Activated T-cell treated with anti-CD3 and anti-CD28 coated beads, Interleukin-2, amount 50 U/mL, for 4 hours (primary cell): ENCODE data around the gene BBOX1. TPM values are rescaled to one million over a fixed set of nuclear protein-coding genes. Genes with fewer than 3 reads are reported as not detected.
"Not testable (repeated sequence)": the region's sequence is repeated elsewhere in the genome, so short reads cannot be mapped to it uniquely, and the experiment has no call there.

Experiments
- ATAC-seq, 2 donors: fragments of 200-7000 bp; cut with Tn5 transposase; one replicate each; pipeline ENCODE4 v1.10.0; 2021
- DNase-seq: peaks from one replicate; pipeline ENCODE4 v3.0.0-alpha.2; 2020
- H3K27me3 Mint-ChIP-seq: one replicate; pipeline ENCODE4 v1.8.0; 2021; ENCODE audit warnings: low read depth, mixed read lengths
- H3K36me3 Mint-ChIP-seq: one replicate; pipeline ENCODE4 v1.8.0; 2022; ENCODE audit warnings: mixed read lengths; ENCODE audit not compliant: insufficient read depth
- H3K4me1 Mint-ChIP-seq: one replicate; pipeline ENCODE4 v1.8.0; 2021; ENCODE audit warnings: low read depth, mixed read lengths
- H3K4me3 Mint-ChIP-seq: one replicate; pipeline ENCODE4 v1.8.0; 2021; ENCODE audit warnings: mild to moderate bottlenecking, moderate library complexity, mixed read lengths
- H3K9me3 Mint-ChIP-seq: one replicate; pipeline ENCODE4 v1.8.0; 2021; ENCODE audit warnings: mixed read lengths
- total RNA-seq, 3 donors: library from RNA; stranded (reverse); gene quantifications; one replicate each; pipeline ENCODE4 v1.2.1, GENCODE V29; 2021

The BBOX1 gene, protein sequence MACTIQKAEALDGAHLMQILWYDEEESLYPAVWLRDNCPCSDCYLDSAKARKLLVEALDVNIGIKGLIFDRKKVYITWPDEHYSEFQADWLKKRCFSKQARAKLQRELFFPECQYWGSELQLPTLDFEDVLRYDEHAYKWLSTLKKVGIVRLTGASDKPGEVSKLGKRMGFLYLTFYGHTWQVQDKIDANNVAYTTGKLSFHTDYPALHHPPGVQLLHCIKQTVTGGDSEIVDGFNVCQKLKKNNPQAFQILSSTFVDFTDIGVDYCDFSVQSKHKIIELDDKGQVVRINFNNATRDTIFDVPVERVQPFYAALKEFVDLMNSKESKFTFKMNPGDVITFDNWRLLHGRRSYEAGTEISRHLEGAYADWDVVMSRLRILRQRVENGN
- not detected for total RNA-seq

DNA sequence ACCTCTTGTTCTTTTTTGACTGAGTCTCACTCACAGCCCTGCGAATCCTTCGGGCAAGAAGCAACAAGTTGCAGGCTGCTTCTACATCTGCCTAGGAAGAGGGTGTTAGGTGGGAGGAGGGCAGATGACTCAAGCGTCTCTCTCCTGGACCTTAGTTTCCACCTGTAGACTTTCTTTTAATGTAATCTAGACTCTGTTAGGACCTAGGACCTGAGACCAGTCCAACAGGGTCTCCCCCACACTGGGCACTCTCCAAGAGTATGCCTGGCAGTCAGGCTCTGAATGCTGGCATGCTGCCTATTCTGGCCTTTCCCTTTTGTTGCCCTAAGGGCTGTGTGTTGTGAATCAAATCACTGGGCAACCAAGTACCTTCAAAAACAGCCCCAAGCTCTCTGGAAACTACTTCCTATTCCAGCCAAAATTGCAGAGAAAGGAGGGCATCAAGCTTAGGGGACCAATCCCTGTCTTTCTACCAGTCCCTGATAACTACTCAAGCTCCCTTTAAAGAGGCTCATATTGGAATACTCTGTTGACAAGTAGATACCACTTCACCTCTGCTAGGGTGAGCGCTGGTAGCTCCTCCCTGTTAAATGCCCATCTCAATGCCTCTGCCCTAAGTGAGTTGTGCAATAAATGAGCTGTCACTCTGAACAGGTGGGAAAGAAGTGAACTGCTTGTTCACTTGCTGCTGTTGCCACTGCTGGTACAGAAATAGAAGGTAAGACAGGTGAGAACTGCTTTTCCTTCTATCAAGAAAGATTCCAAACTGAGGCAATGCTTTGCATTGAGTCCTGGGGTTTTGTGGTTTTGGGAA, at the start of gene BBOX1:
Gene BBOX1 (plus strand): TSS at position 514 of the 814 bp plus-strand sequence. CDS start 14,616 bp downstream, outside the sequence.
- no peaks in the 10 kb centered on the region for H3K4me1 Mint-ChIP-seq
- no peaks in the 10 kb centered on the region for H3K27me3 Mint-ChIP-seq
- no peak within 1 kb of the TSS for H3K4me3 Mint-ChIP-seq
- H3K36me3 Mint-ChIP-seq: no peaks in the 10 kb centered on the region
- ATAC-seq (no peak), DNase-seq (no peak)
- peaks cover 18% of the 10 kb centered on the region for H3K9me3 Mint-ChIP-seq

DNA sequence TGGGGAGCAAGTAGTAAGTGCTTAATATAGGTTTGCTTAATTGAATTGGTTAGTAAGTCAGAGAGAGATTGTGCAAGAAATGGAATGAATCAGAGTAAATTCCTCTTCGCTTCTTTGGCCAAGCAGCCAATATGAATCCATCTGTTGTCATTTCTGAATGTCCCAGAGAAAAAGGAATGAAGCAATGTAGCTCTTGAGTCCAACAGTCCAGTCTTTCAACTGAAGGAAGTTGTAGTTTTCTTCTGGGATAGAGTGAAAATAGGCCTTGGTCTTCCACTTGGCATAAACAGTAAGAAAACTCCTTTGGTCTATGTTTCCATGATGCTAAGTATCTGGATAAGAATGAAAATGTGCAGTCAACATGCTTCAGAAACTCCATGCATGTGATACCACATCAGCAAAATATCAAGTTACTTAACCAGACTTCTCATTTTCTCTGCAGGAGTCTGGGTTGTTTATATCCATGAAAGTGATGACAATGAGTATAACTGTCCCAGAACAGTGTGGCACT, 48.5 kb upstream of the BBOX1 start:
- H3K9me3 Mint-ChIP-seq: peaks cover 2% of the 10 kb centered on the region
- DNase-seq (no peak), ATAC-seq (no peak)
- no peak overlapping the region for H3K4me3 Mint-ChIP-seq
- peaks cover 3% of the 10 kb centered on the region for H3K27me3 Mint-ChIP-seq
- H3K4me1 Mint-ChIP-seq: no peaks in the 10 kb centered on the region
- H3K36me3 Mint-ChIP-seq: no peaks in the 10 kb centered on the region

DNA sequence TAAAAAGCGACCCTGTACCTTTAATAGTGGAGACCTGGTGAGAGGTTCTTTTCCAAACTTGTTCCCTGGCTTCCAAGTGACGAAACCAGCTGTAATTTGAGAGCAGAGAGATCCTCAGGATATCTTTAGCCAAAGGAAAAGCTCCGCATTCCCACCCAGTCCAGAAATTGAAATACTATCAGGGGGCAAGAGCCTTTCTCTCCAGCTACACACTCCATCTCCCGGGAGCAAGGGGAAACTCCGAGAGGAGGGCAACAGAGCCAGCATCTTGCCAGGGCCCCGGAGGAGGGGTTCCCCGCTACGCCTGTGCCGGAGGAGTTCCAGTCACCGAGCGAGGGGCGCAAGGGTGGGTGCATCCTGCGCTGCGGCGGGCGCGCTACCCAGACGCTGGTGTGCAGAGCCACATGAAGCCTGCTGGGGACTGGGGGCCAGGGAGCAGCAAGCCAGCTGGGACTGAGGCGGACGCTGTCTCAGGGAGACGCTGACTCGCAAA, 46.6 kb upstream of the BBOX1 start, which contains the start of gene FIBIN:
Gene FIBIN (plus strand): TSS at position 148 of the 493 bp plus-strand sequence. CDS start 415 bp downstream, outside the sequence.
- ATAC-seq (no peak), DNase-seq (no peak)
- Mint-ChIP-seq H3K27me3 (peaks cover 3% of the 10 kb centered on the region), H3K4me3 (no peak within 1 kb of the TSS), H3K4me1 (no peaks in the 10 kb centered on the region), H3K9me3 (peaks cover 2% of the 10 kb centered on the region), H3K36me3 (no peaks in the 10 kb centered on the region)

DNA sequence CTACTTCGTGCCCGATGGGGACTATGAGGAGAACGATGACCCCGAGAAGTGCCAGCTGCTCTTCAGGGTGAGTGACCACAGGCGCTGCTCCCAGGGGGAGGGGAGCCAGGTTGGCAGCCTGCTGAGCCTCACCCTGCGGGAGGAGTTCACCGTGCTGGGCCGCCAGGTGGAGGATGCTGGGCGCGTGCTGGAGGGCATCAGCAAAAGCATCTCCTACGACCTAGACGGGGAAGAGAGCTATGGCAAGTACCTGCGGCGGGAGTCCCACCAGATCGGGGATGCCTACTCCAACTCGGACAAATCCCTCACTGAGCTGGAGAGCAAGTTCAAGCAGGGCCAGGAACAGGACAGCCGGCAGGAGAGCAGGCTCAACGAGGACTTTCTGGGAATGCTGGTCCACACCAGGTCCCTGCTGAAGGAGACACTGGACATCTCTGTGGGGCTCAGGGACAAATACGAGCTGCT, 46.0 kb upstream of the BBOX1 start:
- H3K27me3 Mint-ChIP-seq: peaks cover 3% of the 10 kb centered on the region
- ATAC-seq (no peak), DNase-seq (no peak)
- no peaks in the 10 kb centered on the region for H3K4me1 Mint-ChIP-seq
- H3K36me3 Mint-ChIP-seq: no peaks in the 10 kb centered on the region
- no peak overlapping the region for H3K4me3 Mint-ChIP-seq
- peaks cover 2% of the 10 kb centered on the region for H3K9me3 Mint-ChIP-seq

DNA sequence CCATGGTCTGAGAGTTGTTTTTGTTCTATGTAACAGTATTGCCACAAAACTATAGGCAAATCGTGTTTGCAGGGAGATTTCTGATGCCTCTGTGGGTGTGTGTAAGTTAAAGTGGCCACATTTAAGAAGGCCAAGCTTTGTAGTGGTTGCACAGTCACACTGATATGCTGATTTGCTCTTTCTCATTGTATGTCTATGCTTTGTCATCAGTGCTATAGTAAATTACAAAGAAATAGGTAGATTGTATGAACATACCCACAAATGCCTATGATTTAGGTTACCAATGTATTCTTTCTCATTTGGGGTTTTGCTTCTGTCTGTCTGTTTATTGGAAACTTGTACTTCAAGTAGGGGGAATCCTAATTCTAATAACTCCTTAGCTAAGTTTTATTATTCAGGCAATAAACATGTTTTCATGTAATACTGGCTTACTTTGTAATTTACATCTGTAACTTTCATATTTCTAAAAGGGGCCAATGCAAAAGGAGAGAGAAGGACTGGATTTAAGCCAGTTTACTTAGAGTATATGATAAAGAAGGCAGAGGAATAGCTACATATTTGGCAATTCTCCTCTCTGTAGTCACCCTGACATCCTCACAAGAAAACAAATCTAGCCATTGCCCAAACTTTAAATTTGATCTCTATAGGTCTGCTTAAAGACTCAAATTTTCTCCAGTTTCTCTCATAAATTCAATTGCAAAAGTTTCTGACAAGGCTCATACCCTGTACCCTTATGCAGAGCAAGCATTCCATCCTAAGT, 44.7 kb upstream of the BBOX1 start:
- Mint-ChIP-seq H3K36me3 (no peaks in the 10 kb centered on the region), H3K4me1 (no peaks in the 10 kb centered on the region), H3K9me3 (peaks cover 2% of the 10 kb centered on the region), H3K4me3 (no peak overlapping the region), H3K27me3 (peaks cover 3% of the 10 kb centered on the region)
- ATAC-seq (no peak), DNase-seq (no peak)

DNA sequence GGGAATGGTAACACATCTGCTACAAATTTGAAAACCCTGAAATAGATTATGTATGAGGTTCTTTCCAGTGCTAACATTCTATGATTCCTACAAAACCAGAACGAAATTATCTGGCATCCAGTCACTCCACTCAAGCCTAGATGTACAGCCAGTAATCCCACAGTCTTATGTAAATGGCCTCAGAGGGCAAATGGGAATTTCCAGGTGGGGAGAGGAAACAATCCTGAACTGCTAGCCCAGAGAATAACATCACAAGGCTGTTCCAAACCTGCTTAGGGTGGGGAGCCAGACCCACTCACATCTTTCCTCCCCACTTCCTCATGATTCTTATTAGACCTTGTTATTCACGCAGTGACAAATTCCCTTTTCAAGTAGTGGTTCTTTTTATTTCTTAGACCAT, 43.2 kb upstream of the BBOX1 start:
- H3K27me3 Mint-ChIP-seq: peaks cover 3% of the 10 kb centered on the region
- DNase-seq (no peak), ATAC-seq (no peak)
- no peaks in the 10 kb centered on the region for H3K36me3 Mint-ChIP-seq
- H3K4me3 Mint-ChIP-seq: no peak overlapping the region
- H3K9me3 Mint-ChIP-seq: no peaks in the 10 kb centered on the region
- no peaks in the 10 kb centered on the region for H3K4me1 Mint-ChIP-seq

DNA sequence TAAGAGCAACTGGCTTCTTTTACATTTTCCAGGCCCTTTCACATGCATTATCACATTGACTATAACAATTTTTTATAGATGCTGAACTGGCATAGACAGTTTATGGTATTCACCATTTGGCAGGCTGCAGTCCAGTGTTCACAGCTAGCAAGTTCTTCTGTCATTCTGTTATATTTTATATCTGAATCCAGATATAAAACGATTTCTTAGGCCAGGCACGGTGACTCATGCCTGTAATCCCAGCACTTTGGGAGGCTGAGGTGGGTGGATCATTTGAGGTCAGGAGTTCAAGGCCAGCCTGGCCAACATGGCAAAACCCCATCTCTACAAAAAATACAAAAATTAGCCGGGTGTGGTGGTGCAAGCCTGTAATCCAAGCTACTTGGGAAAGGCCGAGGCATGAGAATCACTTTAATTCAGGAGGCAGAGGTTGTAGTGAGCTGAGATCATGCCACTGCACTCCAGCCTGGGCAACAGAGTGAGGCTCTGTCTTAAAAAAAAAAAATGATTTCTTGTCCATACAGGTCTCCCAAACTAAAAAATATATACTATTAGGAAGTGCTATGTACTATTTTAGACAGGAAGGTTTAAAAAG, 39.4 kb upstream of the BBOX1 start:
- H3K4me1 Mint-ChIP-seq, H3K36me3 Mint-ChIP-seq, H3K27me3 Mint-ChIP-seq, H3K9me3 Mint-ChIP-seq, H3K4me3 Mint-ChIP-seq, DNase-seq, ATAC-seq: not testable (repeated sequence)

DNA sequence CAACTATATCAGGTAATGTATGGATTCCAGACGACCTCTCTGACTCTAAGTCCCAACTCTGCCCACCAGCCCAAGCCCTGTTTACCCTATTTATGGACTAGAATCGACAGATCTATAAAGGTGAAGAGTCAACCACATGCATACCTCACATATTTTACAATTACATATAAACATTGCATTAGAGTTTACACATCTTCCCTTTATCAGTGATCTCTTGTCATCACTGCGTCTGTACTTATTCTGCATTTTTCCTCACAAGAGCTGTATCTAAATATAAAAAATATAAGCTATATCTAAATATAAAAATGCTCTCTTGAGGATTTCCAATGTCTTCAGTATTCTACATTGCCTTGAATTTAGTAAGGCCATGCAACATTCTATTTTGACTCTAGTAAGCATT, 38.2 kb upstream of the BBOX1 start:
- no peaks in the 10 kb centered on the region for H3K4me1 Mint-ChIP-seq
- no peaks in the 10 kb centered on the region for H3K27me3 Mint-ChIP-seq
- no peaks in the 10 kb centered on the region for H3K36me3 Mint-ChIP-seq
- no peak for ATAC-seq
- no peak for DNase-seq
- no peak overlapping the region for H3K4me3 Mint-ChIP-seq
- H3K9me3 Mint-ChIP-seq: peaks cover 2% of the 10 kb centered on the region

DNA sequence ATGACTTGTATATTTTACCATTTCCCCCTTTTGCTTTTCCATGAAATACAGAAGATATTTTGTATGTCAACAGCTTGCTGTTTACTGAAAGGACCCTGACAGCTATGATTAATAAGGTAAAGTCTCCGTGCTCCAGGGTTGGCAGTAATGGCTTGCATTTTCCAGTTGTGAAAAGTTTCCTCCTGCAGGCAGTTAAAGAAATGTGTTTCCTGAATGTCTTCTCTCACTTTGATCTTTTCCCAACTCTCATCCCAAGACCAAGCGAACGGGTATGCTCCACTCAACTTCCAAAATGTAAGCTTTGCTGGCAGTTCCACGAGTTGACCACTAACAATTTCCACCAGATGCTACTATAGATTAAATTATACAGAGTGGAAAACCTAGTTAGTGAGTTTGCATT, 37.8 kb upstream of the BBOX1 start:
- no peaks in the 10 kb centered on the region for H3K27me3 Mint-ChIP-seq
- no peak for ATAC-seq

DNA sequence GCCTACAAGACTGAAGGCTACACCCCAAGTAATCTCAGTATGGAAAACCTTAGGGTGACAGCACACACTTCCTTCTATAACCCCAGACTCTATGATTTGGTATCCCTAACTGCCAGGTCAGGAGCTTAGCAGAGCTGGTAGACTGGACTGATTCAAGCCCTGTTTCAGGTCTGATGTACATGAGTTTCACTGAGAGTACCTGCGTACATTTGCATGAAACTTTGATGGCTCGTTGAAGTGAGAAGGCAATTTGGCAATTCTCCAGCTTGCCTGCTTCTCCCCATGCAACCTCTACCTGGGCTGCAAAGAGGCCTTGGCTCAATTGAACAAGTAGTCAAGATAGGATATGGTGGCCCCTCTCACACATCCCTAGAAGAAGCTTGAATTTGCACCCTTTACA, 36.5 kb upstream of the BBOX1 start:
- Mint-ChIP-seq H3K4me1 (no peaks in the 10 kb centered on the region), H3K4me3 (no peak overlapping the region), H3K36me3 (no peaks in the 10 kb centered on the region), H3K9me3 (peaks cover 2% of the 10 kb centered on the region), H3K27me3 (no peaks in the 10 kb centered on the region)
- DNase-seq: no peak
- no peak for ATAC-seq

More for the DNA sequence above, 37.8 kb upstream of the BBOX1 start:
- no peak for DNase-seq
- Mint-ChIP-seq H3K36me3 (no peaks in the 10 kb centered on the region), H3K9me3 (peaks cover 2% of the 10 kb centered on the region), H3K4me1 (no peaks in the 10 kb centered on the region), H3K4me3 (no peak overlapping the region)

DNA sequence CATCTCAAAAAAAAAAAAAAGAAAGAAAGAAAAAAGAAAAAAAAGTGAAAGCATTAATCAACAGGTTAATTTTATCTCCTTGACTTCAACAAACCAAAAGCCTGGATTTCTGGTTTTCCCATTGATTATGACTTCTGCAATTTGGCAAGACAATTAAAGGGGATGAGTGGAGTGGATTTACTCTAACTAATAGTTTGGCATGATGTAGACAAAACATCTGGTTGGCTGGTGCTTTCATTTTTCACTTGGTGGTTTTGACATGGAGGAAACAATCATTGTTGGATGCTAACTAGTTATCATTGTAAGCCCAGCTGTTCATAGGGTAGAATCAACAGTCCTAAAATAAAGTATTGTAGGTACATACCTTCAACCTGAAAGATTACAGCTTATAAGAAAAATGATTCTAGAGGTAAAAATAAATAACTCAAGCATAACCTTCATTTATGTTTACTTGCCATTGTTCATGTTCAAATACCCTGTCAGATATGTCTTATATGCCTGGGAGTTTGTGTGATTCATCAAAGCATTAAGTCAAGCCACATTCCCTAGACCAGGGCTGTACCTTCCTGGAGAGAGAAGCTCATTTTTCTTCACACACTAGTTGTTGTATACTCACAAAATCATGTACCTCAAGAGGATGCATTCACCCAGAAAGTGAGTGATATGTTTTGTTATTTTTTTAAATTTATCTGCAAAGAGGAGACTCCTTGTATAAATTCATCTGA, 31.6 kb upstream of the BBOX1 start:
- Mint-ChIP-seq H3K4me3 (no peak overlapping the region), H3K27me3 (no peaks in the 10 kb centered on the region), H3K4me1 (no peaks in the 10 kb centered on the region), H3K9me3 (no peaks in the 10 kb centered on the region), H3K36me3 (no peaks in the 10 kb centered on the region)
- ATAC-seq: no peak
- no peak for DNase-seq

DNA sequence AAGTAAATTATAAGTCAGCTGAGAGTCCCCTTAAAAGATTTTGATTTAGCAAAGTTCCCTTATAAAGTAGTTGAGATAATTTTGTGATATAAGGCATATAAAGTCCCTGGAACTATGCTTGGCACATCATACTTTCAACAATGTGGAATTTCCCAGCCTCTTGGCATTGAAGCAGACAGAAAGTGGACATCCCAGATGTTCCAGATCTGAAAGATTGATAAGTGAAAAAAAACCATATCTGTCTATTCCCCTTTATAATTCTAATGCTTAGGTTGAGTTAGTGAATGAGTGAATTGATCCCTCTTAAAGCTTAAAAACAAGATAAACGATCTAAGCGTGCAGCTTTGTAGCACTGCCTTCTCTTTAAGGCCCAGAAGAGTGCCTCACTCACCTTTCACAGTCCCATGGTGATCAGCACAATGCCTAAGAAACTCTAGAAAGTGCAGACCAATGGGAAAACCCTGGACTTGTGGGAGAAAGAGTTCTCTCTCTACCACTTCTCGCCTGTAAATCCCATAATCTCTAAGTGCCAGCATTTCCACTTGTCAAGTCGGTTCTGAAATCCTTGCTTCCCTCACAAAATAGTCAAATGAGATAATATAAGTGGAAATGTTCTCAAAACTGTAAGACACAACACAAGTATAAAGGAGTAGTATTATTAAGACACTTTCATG, 28.9 kb upstream of the BBOX1 start:
- no peaks in the 10 kb centered on the region for H3K9me3 Mint-ChIP-seq
- ATAC-seq (no peak), DNase-seq (no peak)
- no peak overlapping the region for H3K4me3 Mint-ChIP-seq
- H3K27me3 Mint-ChIP-seq: no peaks in the 10 kb centered on the region
- H3K36me3 Mint-ChIP-seq: no peaks in the 10 kb centered on the region
- no peaks in the 10 kb centered on the region for H3K4me1 Mint-ChIP-seq
